Left ventricle myocardium inferior (tissue), 1 donor: ENCODE measurements around the gene PSMB3. TPM values are rescaled to one million over a fixed set of nuclear protein-coding genes. Genes with fewer than 3 reads are reported as not detected.

ENCODE experiments used
- DNase-seq: peaks from one replicate; pipeline ENCODE4 v3.0.0-alpha.2; 2020
- H3K27ac ChIP-seq: fragments of 200-600 bp; replicated peaks from 2 replicates; pipeline ENCODE4 v1.8.0; 2021
- H3K27me3 ChIP-seq: fragments of 200-600 bp; 2 replicates; pipeline ENCODE4 v1.8.0; 2021; ENCODE audit warnings: low read depth
- H3K36me3 ChIP-seq: fragments of 200-600 bp; 2 replicates; pipeline ENCODE4 v1.8.0; 2021
- H3K4me1 ChIP-seq: fragments of 200-600 bp; 2 replicates; pipeline ENCODE4 v1.8.0; 2021
- H3K4me3 ChIP-seq: fragments of 200-600 bp; 2 replicates; pipeline ENCODE4 v1.8.0; 2021; ENCODE audit warnings: mild to moderate bottlenecking, moderate library complexity
- H3K9me3 ChIP-seq: fragments of 200-600 bp; replicated peaks from 2 replicates; pipeline ENCODE4 v1.8.0; 2021
- intact Hi-C: fragments of 100-400 bp; cut with micrococcal nuclease; formaldehyde crosslinking; loops from one replicate; pipeline ENCODE4 v1.11.0; 2022
- total RNA-seq: library from RNA; stranded (reverse); fragmentation: NEBNext Ultra II Directional; extraction: Animal tissue kit (Norgen Biotek cat#: 25700); gene quantifications from one replicate; pipeline ENCODE4 v1.2.1, GENCODE V29; 2021
- TF ChIP-seq, protein P1 (sequence below): fragments of 200-600 bp; IDR thresholded peaks from 2 replicates; pipeline ENCODE4 v1.8.0; 2021; ENCODE audit warnings: antibody characterized with exemption, mild to moderate bottlenecking, borderline replicate concordance
- donor health status: DM: no; HTN: yes; CAD: no; lungs with severe emphysema.

PSMB3 gene
- total RNA-seq, 1 donor from 2014 or later, result 149 TPM

DNA sequence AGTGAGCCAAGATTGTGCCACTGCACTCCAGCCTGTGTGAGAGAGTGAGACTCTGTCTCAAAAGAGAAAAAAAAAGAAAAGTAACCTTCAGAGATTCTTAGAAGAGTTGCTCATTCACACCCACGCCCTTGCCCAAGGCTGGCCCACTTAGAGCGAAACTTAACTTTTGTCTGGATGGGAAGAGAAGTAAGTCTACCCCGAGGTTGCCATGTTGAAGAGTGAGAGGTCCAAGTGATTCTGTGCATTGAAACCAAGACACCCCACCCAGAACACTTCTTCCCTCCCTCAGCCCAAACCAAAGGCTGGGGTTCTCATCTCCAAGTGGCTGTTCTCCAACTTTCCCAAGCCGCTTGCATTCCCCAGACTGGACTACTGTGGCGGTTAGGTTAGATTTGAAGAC, 24.8 kb upstream of the PSMB3 start:
- intact Hi-C loops, result no loop called here
- Histone ChIP-seq H3K27me3 (no peaks in the 10 kb centered on the region), H3K9me3 (no peaks in the 10 kb centered on the region), H3K4me3 (no peak overlapping the region), H3K36me3 (peaks cover 30% of the 10 kb centered on the region), H3K27ac (peak overlapping the region; percentile 97), H3K4me1 (peaks cover 58% of the 10 kb centered on the region)
- no peak for DNase-seq
- TF ChIP-seq, protein P1, sequence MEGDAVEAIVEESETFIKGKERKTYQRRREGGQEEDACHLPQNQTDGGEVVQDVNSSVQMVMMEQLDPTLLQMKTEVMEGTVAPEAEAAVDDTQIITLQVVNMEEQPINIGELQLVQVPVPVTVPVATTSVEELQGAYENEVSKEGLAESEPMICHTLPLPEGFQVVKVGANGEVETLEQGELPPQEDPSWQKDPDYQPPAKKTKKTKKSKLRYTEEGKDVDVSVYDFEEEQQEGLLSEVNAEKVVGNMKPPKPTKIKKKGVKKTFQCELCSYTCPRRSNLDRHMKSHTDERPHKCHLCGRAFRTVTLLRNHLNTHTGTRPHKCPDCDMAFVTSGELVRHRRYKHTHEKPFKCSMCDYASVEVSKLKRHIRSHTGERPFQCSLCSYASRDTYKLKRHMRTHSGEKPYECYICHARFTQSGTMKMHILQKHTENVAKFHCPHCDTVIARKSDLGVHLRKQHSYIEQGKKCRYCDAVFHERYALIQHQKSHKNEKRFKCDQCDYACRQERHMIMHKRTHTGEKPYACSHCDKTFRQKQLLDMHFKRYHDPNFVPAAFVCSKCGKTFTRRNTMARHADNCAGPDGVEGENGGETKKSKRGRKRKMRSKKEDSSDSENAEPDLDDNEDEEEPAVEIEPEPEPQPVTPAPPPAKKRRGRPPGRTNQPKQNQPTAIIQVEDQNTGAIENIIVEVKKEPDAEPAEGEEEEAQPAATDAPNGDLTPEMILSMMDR, result no peak

DNA sequence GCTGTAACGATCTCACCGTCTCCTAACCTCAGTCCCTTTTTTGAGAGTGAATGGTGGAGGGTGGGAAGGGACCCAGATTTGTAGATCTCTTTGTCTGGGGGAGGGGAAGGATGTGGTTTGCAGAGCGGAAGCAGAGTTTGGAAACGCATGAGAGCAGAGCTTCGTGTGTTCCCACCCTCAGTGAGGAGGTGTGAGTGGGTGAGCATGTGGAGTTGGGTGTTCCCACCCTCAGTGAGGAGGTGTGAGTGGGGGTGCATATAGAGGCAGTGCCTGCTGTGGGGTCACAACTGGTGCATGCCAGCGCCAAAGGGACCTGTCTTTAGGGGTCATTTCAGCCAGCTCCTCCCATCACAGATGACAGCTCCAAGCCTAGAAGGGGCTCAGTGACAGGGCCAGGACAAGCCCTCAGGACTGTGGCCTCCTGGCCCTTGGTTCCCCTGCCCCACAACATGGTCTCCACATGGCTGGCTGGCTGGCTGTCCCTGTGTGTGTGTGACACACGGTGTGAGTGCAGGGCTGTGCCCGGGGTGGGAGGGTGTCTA, 24.2 kb upstream of the PSMB3 start:
- peaks cover 32% of the 10 kb centered on the region for H3K36me3 ChIP-seq
- H3K27me3 ChIP-seq, result no peaks in the 10 kb centered on the region
- TF ChIP-seq, protein P1, result no peak
- H3K4me1 ChIP-seq, result peaks cover 64% of the 10 kb centered on the region
- DNase-seq, result no peak
- no peaks in the 10 kb centered on the region for H3K9me3 ChIP-seq
- intact Hi-C loops, result no loop called here
- peak overlapping the region; percentile 97 for H3K27ac ChIP-seq
- no peak overlapping the region for H3K4me3 ChIP-seq

DNA sequence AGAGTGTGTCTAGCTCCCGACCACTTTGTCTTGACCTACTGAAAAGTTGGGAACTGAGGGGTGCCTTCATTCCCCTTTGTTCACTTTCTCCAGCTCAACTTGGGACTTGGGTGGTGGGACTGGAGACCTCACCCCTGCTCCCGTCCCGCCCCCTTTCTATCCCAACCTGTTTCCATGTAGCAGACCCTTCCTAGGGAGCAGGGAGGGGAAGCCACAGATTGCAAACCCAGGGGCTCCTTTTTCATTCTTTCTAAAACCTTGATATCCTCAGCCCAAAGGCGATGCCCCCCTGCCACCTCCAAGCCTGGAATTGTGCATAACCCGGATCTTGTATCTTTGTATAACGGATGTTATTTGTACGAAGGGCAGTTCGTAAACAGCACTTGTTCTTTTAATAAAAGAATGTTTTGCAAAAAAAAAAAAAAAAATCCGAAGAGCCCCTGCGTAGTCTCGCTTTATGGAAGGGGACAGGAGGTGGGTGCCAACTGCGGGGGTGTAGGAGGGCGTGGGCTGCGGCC, 23.1 kb upstream of the PSMB3 start:
- TF ChIP-seq, protein P1, result no peak
- Histone ChIP-seq H3K36me3 (peaks cover 39% of the 10 kb centered on the region), H3K4me1 (peaks cover 69% of the 10 kb centered on the region), H3K9me3 (no peaks in the 10 kb centered on the region), H3K27ac (peak overlapping the region; percentile 97), H3K27me3 (no peaks in the 10 kb centered on the region), H3K4me3 (peak overlapping the region; percentile 81)
- DNase-seq, result no peak
- intact Hi-C loops, result no loop called here

DNA sequence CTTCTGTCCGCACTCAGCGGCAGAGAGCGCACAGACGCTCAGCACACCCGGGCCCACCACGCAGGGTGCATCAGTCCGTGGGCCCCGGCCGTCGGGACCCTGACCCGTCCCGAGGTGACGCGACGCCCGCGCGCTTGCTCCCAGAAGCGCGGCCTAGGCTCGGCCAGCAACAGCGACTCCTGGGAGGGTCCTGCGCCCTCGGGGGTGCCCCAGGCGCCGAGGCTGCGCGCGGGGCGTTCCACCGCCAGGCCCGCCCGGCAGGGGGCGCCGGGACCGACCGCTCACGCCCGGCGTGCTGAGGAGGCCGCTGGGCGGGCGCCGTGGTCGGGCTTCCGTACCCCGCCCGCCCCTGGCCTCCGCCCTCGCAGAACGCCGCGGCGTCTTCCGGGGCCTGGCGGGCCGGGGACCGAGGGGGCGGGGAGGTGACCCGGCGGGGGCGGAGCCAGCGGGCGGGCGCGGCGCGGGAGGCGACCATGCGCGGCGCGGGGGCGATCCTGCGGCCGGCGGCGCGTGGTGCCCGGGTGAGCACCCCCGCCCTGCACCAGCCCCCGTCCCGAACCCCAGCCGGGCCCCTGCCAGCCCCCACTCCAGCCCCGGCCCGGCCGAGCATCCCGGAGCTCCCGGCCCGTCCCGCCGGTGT, 22.5 kb upstream of the PSMB3 start, which contains the start of gene CISD3:
Gene CISD3 (plus strand): TSS at position 456 of the 640 bp plus-strand sequence. CDS start 18 bp downstream, at position 474.
- peak within 1 kb of the TSS; percentile 97 for H3K27ac ChIP-seq
- H3K9me3 ChIP-seq, result no peaks in the 10 kb centered on the region
- H3K4me1 ChIP-seq, result peaks cover 69% of the 10 kb centered on the region
- H3K27me3 ChIP-seq, result no peaks in the 10 kb centered on the region
- peak within 1 kb of the TSS; percentile 81 for H3K4me3 ChIP-seq
- peaks cover 36% of the 10 kb centered on the region for H3K36me3 ChIP-seq
- DNase-seq, result peak; percentile 89
- intact Hi-C loops, result no loop called here
- TF ChIP-seq, protein P1, result peak; percentile 85

DNA sequence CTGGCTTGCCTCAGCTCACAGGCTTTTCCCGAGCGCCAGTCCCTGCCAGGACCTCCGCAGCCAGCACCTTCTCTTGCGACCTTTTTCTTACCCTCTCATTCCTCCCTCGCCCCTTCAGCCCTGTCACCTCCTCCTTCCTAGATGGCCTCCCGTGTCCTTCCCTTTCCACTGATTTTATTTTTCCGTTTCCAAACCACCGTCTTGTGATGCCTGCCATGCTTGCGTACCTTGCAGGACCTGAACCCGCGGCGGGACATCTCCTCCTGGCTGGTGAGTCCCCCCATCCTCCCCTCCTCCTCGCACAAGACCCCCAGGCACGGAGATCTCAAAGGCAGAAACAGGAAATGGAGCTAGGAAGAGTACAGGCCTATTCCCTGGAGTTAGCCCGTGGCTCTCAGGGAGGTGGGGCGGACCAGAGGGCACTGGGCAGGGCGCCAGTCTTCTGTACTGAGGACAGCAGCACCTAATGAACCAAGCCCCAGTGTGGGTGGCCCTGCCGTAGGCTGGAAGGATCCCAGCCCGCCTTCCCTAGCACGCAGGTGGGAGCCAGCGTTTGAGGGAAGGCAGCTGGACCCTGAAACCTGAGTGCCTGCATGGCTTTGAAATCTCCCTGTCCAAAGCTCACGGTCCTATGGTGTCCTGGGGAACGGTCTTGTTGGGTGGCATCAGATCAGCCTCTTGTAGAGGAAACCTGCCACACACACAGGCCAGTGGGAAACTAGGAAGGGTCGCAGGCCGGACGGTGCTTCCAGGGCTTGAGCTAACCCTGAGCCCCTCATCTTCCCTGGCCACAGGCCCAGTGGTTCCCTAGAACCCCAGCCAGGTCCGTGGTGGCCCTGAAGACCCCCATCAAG, 21.8 kb upstream of the PSMB3 start:
- peak overlapping the region; percentile 81 for H3K4me3 ChIP-seq
- peak; percentile 84 for DNase-seq
- no peaks in the 10 kb centered on the region for H3K27me3 ChIP-seq
- intact Hi-C loops, result no loop called here
- H3K9me3 ChIP-seq, result no peaks in the 10 kb centered on the region
- TF ChIP-seq, protein P1, result no peak
- peak overlapping the region; percentile 97 for H3K27ac ChIP-seq
- peaks cover 71% of the 10 kb centered on the region for H3K4me1 ChIP-seq
- H3K36me3 ChIP-seq, result peaks cover 34% of the 10 kb centered on the region
